GM23338 (cell line): ENCODE results near the gene JAG2. TPM values are rescaled to one million over a fixed set of nuclear protein-coding genes. Genes with fewer than 3 reads are reported as not detected.

Source experiments
- ATAC-seq: fragments of 200-7000 bp; cut with Tn5 transposase; 3 replicates; pipeline ENCODE4 v1.9.1; 2020
- DNase-seq: peaks from one replicate; pipeline ENCODE4 v3.0.0-alpha.2; 2015; ENCODE audit warnings: low spot score
- H2AFZ ChIP-seq: fragments of 200-600 bp; sonication (generic); 2 replicates; pipeline ENCODE4 v1.8.0; 2016; ENCODE audit warnings: antibody characterized with exemption, mild to moderate bottlenecking, moderate library complexity
- H3F3A ChIP-seq: fragments of 200-600 bp; sonication (generic); replicated peaks from 2 replicates; pipeline ENCODE4 v1.8.0; 2017; ENCODE audit warnings: antibody characterized with exemption, mixed run types, low read depth
- H3K27ac ChIP-seq: fragments of 200-600 bp; sonication (generic); 2 replicates; pipeline ENCODE4 v1.6.1; 2016; ENCODE audit warnings: low read depth
- H3K27me3 ChIP-seq: fragments of 200-600 bp; sonication (generic); 2 replicates; pipeline ENCODE4 v1.8.0; 2016; ENCODE audit warnings: mild to moderate bottlenecking, mixed run types, moderate library complexity; ENCODE audit not compliant: insufficient read depth
- H3K36me3 ChIP-seq: fragments of 200-600 bp; sonication (generic); 2 replicates; pipeline ENCODE4 v1.8.0; 2016; ENCODE audit warnings: mild to moderate bottlenecking; ENCODE audit not compliant: insufficient read depth
- H3K4me1 ChIP-seq: fragments of 200-600 bp; sonication (generic); 2 replicates; pipeline ENCODE4 v1.8.0; 2016; ENCODE audit warnings: mild to moderate bottlenecking, moderate library complexity; ENCODE audit not compliant: insufficient read depth
- H3K4me2 ChIP-seq: fragments of 200-600 bp; sonication (generic); 2 replicates; pipeline ENCODE4 v1.7.1; 2017; ENCODE audit warnings: mixed run types
- H3K4me3 ChIP-seq: fragments of 200-600 bp; sonication (generic); 2 replicates; pipeline ENCODE4 v1.6.1; 2016; ENCODE audit warnings: mixed run types
- H3K79me2 ChIP-seq: fragments of 200-600 bp; sonication (generic); replicated peaks from 2 replicates; pipeline ENCODE4 v1.8.0; 2017; ENCODE audit warnings: mild to moderate bottlenecking; ENCODE audit not compliant: insufficient read depth
- H3K9me2 ChIP-seq: fragments of 200-600 bp; sonication (generic); 2 replicates; pipeline ENCODE4 v1.8.0; 2017; ENCODE audit not compliant: insufficient read depth
- H4K20me1 ChIP-seq: fragments of 200-600 bp; sonication (generic); replicated peaks from 2 replicates; pipeline ENCODE4 v1.8.0; 2017; ENCODE audit warnings: mild to moderate bottlenecking; ENCODE audit not compliant: insufficient read depth
- H3K27ac Mint-ChIP-seq: 2 replicates; pipeline ENCODE4 v1.8.0; 2020; ENCODE audit warnings: inconsistent platforms, mild to moderate bottlenecking, moderate library complexity, mixed read lengths
- H3K27me3 Mint-ChIP-seq: 3 replicates; pipeline ENCODE4 v1.8.0; 2022; ENCODE audit warnings: low read depth, mild to moderate bottlenecking, moderate library complexity, mixed read lengths, inconsistent platforms; ENCODE audit not compliant: insufficient read depth, poor library complexity
- H3K36me3 Mint-ChIP-seq: 3 replicates; pipeline ENCODE4 v1.8.0; 2021; ENCODE audit warnings: low read depth, mild to moderate bottlenecking, inconsistent platforms, moderate library complexity, mixed read lengths
- H3K4me1 Mint-ChIP-seq: 3 replicates; pipeline ENCODE4 v1.8.0; 2020; ENCODE audit warnings: mild to moderate bottlenecking, inconsistent platforms, mixed read lengths
- H3K4me3 Mint-ChIP-seq: 3 replicates; pipeline ENCODE4 v1.8.0; 2021; ENCODE audit warnings: moderate library complexity, mild to moderate bottlenecking, inconsistent platforms, mixed read lengths
- H3K9me3 Mint-ChIP-seq: 3 replicates; pipeline ENCODE4 v1.8.0; 2020; ENCODE audit warnings: moderate library complexity, mild to moderate bottlenecking, inconsistent platforms, mixed read lengths
- CREB1 ChIP-seq: fragments of 250-450 bp; sonication (Bioruptor Pico); IDR thresholded peaks from 2 replicates; pipeline ENCODE4 v1.5.0; 2020; ENCODE audit warnings: low read depth, mild to moderate bottlenecking, moderate library complexity
- ETS1 ChIP-seq: IDR thresholded peaks from 2 replicates; pipeline ENCODE4 v1.6.1; 2016; ENCODE audit warnings: antibody characterized with exemption
- EZH2phosphoT487 ChIP-seq: fragments of 200-600 bp; sonication (generic); IDR thresholded peaks from one replicate; pipeline ENCODE4 v1.8.1; 2018; ENCODE audit warnings: antibody characterized with exemption; ENCODE audit not compliant: unreplicated experiment
- JUNB ChIP-seq: IDR thresholded peaks from one replicate; pipeline ENCODE4 v1.6.1; 2016; ENCODE audit warnings: antibody characterized with exemption; ENCODE audit not compliant: unreplicated experiment
- NANOG ChIP-seq: IDR thresholded peaks from 2 replicates; pipeline ENCODE4 v1.6.1; 2016; ENCODE audit warnings: antibody characterized with exemption, borderline replicate concordance
- POLR2AphosphoS5 ChIP-seq: IDR thresholded peaks from 2 replicates; pipeline ENCODE4 v1.6.1; 2016; ENCODE audit warnings: antibody characterized with exemption, low read depth
- REST ChIP-seq: IDR thresholded peaks from one replicate; pipeline ENCODE4 v1.6.1; 2018; ENCODE audit warnings: antibody characterized with exemption; ENCODE audit not compliant: unreplicated experiment
- STAT1 ChIP-seq: IDR thresholded peaks from one replicate; pipeline ENCODE4 v1.6.1; 2016; ENCODE audit warnings: antibody characterized with exemption; ENCODE audit not compliant: unreplicated experiment
- ZNF114 ChIP-seq: fragments of 250-450 bp; sonication (Bioruptor Pico); IDR thresholded peaks from 2 replicates; pipeline ENCODE4 v1.5.0; 2020; ENCODE audit warnings: mild to moderate bottlenecking, moderate library complexity
- ZNF462 ChIP-seq: fragments of 250-450 bp; sonication (Bioruptor Pico); IDR thresholded peaks from 2 replicates; pipeline ENCODE4 v1.5.0; 2020; ENCODE audit warnings: mild to moderate bottlenecking, moderate library complexity
- polyA plus RNA-seq: library from polyadenylated mRNA; unstranded; fragments of >200 nt; fragmentation: Nextera tagmentation; extraction: Ambion mirVana; gene quantifications from 2 replicates; pipeline ENCODE4 v1.2.1, GENCODE V29; 2016
- total RNA-seq: library from RNA; depleted of rRNA; stranded (reverse); fragments of >200 nt; shearing (Covaris generic); gene quantifications from 2 replicates; pipeline ENCODE4 v1.2.3, GENCODE V29; 2014
- TF ChIP-seq, protein P1 (sequence below), 2 experiments: fragments of 200-600 bp in 1 of 2; sonication (generic) in 1 of 2; conservative IDR thresholded peaks; 2 replicates each; pipeline versions ENCODE4 v1.5.1 to v1.6.1; 2016 to 2017; ENCODE audit warnings: antibody characterized with exemption in 2 of 2, low read depth in 2 of 2, mild to moderate bottlenecking in 2 of 2, moderate library complexity in 1 of 2

The JAG2 gene
- total and polyA plus RNA-seq, 2 experiments from 2014 or later: 1.9 to 10.3 TPM

GRCh38 chr14:105204931-105205672 is 36.5 kb upstream of the JAG2 start (continued):
- TF ChIP-seq, protein P1, sequence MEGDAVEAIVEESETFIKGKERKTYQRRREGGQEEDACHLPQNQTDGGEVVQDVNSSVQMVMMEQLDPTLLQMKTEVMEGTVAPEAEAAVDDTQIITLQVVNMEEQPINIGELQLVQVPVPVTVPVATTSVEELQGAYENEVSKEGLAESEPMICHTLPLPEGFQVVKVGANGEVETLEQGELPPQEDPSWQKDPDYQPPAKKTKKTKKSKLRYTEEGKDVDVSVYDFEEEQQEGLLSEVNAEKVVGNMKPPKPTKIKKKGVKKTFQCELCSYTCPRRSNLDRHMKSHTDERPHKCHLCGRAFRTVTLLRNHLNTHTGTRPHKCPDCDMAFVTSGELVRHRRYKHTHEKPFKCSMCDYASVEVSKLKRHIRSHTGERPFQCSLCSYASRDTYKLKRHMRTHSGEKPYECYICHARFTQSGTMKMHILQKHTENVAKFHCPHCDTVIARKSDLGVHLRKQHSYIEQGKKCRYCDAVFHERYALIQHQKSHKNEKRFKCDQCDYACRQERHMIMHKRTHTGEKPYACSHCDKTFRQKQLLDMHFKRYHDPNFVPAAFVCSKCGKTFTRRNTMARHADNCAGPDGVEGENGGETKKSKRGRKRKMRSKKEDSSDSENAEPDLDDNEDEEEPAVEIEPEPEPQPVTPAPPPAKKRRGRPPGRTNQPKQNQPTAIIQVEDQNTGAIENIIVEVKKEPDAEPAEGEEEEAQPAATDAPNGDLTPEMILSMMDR (conservative IDR thresholded peaks at IDR 0.05; ENCODE audit: low read depth in 2 of 2): no peak

DNA sequence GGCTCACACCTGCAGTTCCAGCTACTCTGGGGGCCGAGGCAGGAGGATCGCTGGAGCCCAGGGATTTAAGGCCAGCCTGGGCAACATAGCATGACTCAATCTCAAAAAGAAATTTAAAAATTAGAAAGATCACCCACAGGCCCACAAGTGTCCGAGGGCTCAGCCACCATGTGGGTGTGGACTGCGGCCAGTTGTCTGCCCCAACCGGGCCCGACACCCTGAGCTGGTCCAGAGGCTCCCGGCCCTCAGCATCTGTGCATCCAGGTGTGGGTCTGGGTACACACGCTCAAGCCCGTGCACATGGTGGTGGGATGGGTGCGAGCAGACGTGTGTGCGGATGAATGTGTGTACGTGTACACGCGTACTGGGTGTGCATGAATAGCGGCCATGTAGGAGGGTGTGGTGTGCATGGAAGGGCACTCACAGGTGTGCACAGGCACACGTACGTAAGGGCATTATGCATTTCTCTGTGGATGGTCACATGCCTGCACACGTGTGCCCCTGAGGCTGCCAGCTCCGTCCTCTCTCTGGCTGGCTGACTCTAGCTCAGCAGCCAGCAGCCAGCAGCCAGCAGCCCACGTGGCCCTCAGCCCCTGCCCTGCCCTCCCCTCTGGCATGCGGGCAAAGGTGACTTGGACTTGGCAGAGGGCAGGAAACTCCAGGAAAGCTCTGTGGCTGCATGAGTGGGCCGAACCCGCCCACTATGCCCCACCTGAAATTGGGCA is 35.8 kb upstream of the JAG2 start:
- Histone ChIP-seq H3K79me2 (no peaks in the 10 kb centered on the region), H3K9me2 (no peaks in the 10 kb centered on the region), H3K4me1 (no peaks in the 10 kb centered on the region; the same call in 1 of the 2 replicates), H3F3A (no peaks in the 10 kb centered on the region), H3K4me3 (no peak overlapping the region), H3K36me3 (no peaks in the 10 kb centered on the region), H2AFZ (no peak overlapping the region), H3K27me3 (no peaks in the 10 kb centered on the region), H3K4me2 (no peak overlapping the region), H4K20me1 (no peaks in the 10 kb centered on the region), H3K27ac (no peak overlapping the region)
- Mint-ChIP-seq H3K4me1 (no peaks in the 10 kb centered on the region), H3K4me3 (no peak overlapping the region), H3K9me3 (no peaks in the 10 kb centered on the region), H3K36me3 (no peaks in the 10 kb centered on the region), H3K27ac (no peak overlapping the region), H3K27me3 (peaks cover 14% of the 10 kb centered on the region)
- DNase-seq: no peak
- no peak for ATAC-seq
- TF ChIP-seq NANOG: no peak
- TF ChIP-seq ZNF462 (CRISPR knock-in tag): no peak
- TF ChIP-seq REST: no peak
- no peak for TF ChIP-seq ZNF114 (CRISPR knock-in tag)
- no peak for TF ChIP-seq EZH2phosphoT487
- no peak for TF ChIP-seq CREB1
- no peak for TF ChIP-seq STAT1
- TF ChIP-seq POLR2AphosphoS5: no peak
- TF ChIP-seq ETS1: no peak
- TF ChIP-seq JUNB: no peak
